ENCODE data around the gene FCGR1A.
"Not testable (repeated sequence)": the region's sequence is repeated elsewhere in the genome, so short reads cannot be mapped to it uniquely, and the experiment has no call there.

The FCGR1A gene

GRCh38 chr1:149777084-149777483, 5.4 kb upstream of the FCGR1A start:
- DNase-seq (ENCODE audit: low spot score), result not testable (repeated sequence)

- not testable (repeated sequence) for DNase-seq (ENCODE audit: low spot score)
These were observed 4.2 kb upstream of the FCGR1A start for GRCh38 chr1:149778313-149778712.

DNA sequence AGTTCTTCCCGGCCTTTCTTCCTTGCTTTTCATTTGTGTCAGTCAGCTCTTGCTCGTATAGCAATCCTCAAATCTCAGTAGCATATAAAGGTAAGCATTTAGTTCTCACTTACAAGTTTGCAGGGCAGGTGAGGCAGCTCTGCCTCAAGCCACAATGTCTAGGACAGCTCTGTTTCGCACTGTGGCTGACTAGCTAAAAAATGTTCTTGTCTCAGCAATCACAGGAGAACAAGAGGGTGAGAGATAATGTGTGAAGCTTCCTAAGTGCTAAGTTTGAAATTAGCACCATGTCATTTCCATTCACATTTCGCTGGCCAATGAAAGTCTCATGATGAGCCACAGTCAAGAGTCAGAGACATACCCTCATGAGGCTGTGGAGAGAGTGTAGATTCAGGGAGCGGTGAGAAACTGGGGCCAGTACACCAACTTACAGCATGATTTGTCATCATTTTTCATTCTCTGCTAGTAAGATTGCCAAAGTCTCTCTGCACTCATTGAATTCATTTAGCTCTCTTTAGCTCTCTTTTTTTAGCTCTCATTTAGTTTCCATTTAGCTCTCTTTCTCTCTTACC, 995 bp upstream of the FCGR1A start:
- DNase-seq (ENCODE audit: low spot score), result not testable (repeated sequence)

DNA sequence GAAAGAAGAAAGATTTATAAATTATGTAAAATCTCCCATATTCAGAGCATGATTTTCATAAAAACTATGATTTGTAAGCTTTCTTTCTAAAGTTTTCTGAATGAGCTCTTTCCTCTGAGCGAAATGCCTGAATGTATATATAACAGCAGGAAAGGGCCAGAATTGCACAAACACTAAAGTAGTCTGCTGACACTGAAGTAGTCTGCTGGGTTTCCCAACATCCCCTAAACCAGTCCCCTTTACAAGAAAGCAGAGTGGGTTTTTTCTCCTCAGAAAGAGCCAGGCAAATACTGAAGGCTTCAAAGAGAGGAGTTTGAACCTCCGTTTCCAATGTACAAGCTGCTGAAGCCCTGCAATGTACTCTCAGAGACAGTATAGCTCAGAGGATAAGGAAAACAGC, 795 bp downstream of the FCGR1A start:
- not testable (repeated sequence) for DNase-seq (ENCODE audit: low spot score)

DNA sequence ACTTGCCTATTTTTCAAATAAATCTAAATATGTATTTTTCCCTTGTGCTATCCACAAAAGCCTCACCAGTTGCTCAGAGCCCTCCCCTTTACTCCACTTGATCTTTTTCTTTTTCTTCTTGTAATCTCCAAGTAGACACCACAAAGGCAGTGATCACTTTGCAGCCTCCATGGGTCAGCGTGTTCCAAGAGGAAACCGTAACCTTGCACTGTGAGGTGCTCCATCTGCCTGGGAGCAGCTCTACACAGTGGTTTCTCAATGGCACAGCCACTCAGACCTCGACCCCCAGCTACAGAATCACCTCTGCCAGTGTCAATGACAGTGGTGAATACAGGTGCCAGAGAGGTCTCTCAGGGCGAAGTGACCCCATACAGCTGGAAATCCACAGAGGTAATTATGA, 1.4 kb downstream of the FCGR1A start:
- DNase-seq (ENCODE audit: low spot score), result not testable (repeated sequence)

- DNase-seq (ENCODE audit: low spot score), result not testable (repeated sequence)
These were observed 5.4 kb downstream of the FCGR1A start for GRCh38 chr1:149787688-149788451.

GRCh38 chr1:149792502-149792901, 10.0 kb downstream of the FCGR1A start:
- DNase-seq (ENCODE audit: low spot score), result peak; percentile 63

- peak; percentile 74 for DNase-seq (ENCODE audit: low spot score)
These were observed 10.5 kb downstream of the FCGR1A start for GRCh38 chr1:149792912-149793515.

GRCh38 chr1:149793885-149794284, 11.4 kb downstream of the FCGR1A start:
- not testable (repeated sequence) for DNase-seq (ENCODE audit: low spot score)

GRCh38 chr1:149801628-149802027, 19.1 kb downstream of the FCGR1A start:
- DNase-seq (ENCODE audit: low spot score), result not testable (repeated sequence)

DNA sequence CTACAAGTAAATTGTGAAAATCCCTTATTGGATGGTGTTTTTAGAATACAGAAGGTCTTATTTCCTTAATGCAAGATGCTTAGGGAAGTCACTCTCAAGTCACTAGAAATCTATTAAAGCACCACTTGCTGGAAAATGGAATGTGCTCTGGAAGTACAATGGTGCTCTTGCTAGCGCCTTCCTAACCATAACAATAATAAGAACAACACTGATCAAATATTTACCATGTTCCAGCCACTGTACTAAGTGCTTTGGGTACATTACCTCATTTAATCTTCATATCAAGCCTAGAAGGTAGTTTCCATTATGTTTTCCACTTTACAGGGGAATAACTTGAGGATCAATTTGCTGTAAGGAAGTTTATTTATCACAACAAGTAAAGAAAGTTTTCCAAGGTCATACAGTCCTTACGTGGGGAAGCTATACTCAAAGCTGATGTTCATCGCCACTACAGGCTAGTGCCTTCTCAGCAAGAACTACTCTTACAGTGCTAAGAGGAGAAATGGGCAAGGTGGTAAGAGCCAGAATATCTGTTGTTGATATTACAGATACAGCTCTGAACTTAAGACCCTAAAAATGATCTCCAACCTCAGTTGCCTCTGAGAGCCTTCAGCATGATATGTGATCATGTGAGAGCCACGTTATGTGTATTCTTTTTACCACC, 22.1 kb downstream of the FCGR1A start:
- DNase-seq (ENCODE audit: low spot score), result not testable (repeated sequence)

- peak; percentile 36 for DNase-seq (ENCODE audit: low spot score)
These were observed 28.4 kb downstream of the FCGR1A start for GRCh38 chr1:149810697-149811405.

- DNase-seq (ENCODE audit: low spot score), result peak; percentile 30
These were observed 29.0 kb downstream of the FCGR1A start for GRCh38 chr1:149811514-149811889.

GRCh38 chr1:149811890-149812829, 29.7 kb downstream of the FCGR1A start:
- DNase-seq (ENCODE audit: low spot score), result peak; percentile 97

DNA sequence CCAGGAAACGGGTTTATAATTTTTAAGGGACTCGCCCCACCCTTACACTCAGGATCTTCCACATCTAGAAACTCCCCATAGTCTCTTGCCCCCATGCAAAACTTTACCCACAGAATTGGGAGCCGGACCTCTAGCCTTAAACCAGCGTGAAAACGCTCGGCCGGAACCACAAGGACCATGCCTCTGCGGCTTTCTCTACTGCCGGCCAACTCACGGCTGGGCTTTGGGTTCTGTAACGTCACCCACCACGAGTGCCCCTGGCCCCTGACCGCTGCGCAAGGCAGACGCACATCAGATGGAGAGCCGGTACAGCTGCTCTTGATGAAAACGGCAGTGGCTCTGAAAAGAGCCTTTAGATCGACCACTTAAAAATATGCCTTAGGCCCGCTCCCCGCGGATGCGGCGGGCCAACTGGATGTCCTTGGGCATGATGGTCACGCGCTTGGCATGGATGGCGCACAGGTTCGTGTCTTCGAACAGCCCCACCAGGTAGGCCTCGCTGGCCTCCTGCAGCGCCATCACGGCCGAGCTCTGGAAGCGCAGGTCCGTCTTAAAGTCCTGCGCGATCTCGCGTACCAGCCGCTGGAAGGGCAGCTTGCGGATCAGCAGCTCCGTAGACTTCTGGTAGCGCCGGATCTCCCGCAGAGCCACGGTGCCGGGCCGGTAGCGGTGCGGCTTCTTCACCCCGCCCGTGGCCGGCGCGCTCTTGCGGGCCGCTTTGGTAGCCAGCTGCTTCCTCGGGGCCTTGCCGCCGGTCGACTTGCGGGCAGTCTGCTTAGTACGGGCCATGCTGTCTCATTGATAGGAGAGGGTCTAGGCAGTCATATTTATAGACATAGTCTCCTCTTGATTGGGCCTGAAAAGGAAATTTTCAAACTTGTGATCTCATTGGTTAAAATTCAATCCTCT, 30.7 kb downstream of the FCGR1A start:
- DNase-seq (ENCODE audit: low spot score), result peak; percentile 86

DNA sequence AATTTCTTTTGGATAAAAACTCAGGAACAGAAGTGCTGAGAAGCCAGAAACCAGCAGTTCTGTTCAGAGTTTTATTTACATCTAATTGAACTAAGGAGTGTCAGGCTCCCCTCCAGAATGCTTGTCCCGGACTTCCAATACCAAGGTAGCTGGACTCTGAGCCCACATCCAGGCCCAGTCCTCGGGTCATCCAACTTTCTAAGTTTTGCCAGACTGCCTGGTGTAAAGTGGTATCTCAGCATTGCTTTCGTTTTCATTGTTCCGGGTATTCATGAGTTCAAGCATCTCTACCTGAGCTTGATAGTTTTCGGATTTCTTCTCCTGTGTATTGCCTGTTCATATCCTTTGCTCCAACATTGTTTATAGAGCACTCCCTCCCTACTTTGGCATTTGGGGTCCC, 37.9 kb downstream of the FCGR1A start:
- DNase-seq (ENCODE audit: low spot score), result not testable (repeated sequence)

- DNase-seq (ENCODE audit: low spot score), result not testable (repeated sequence)
These were observed 44.1 kb downstream of the FCGR1A start for GRCh38 chr1:149826555-149826954.

GRCh38 chr1:149831764-149832315, 49.3 kb downstream of the FCGR1A start:
- not testable (repeated sequence) for DNase-seq (ENCODE audit: low spot score)

All from SK-N-DZ (cell line).